Peyer's patch (tissue), 4 donors: ENCODE measurements around the gene KCNK4.

Experiments
- CTCF ChIP-seq, 6 experiments: fragments of 450-650 bp in 4 of 6; fragments of 200-600 bp in 2 of 6; sonication (generic) in 1 of 6; IDR thresholded peaks; one replicate each; pipeline ENCODE4 v1.5.1; 2017 to 2019; ENCODE audit warnings: antibody characterized with exemption in 6 of 6, mild to moderate bottlenecking in 3 of 6, moderate library complexity in 1 of 6
- POLR2A ChIP-seq, 2 donors: fragments of 450-650 bp; IDR thresholded peaks; one replicate each; pipeline ENCODE4 v1.5.1; 2017; ENCODE audit warnings: antibody characterized with exemption in 2 of 2, mild to moderate bottlenecking in 2 of 2, moderate library complexity in 2 of 2

GRCh38 chr11:64295760-64296159 is 4.7 kb downstream of the KCNK4 start:
- TF ChIP-seq CTCF (IDR thresholded peaks at IDR 0.05) (no peak), POLR2A (IDR thresholded peaks at IDR 0.05) (no peak)
